PC-9 (cell line): ENCODE results near the gene LMNTD2. TPM values are rescaled to one million over a fixed set of nuclear protein-coding genes. Genes with fewer than 3 reads are reported as not detected.

Experiments used
- BruUV-seq: library from RNA; stranded (reverse); fragments of 400-500 nt; replicated peaks from 2 replicates; lab custom pipeline; 2021; lab: Mats Ljungman, UMichigan
- CTCF ChIA-PET: fragments of 300-600 bp; sonication (Branson Sonifier 250); formaldehyde crosslinking; loops from one replicate; lab custom pipeline; 2022; ENCODE audit warnings: antibody characterized with exemption; lab: Charles Lee
- POLR2A ChIA-PET: fragments of 300-600 bp; sonication (Branson Sonifier 250); formaldehyde crosslinking; loops from one replicate; lab custom pipeline; 2022; ENCODE audit warnings: antibody characterized with exemption; ENCODE audit not compliant: unreplicated experiment; lab: Charles Lee
- DNase-seq, 2 experiments: peaks; one replicate each; pipeline versions ENCODE4 v3.0.0 to v3.0.0-alpha.2; 2015 to 2022; ENCODE audit warnings: mixed read lengths in 1 of 2
- H2AFZ ChIP-seq: fragments of 200-600 bp; sonication (generic); 2 replicates; pipeline ENCODE4 v1.8.1; 2017; ENCODE audit warnings: antibody characterized with exemption
- H3F3A ChIP-seq: fragments of 200-600 bp; sonication (generic); 2 replicates; pipeline ENCODE4 v1.8.1; 2017; ENCODE audit warnings: antibody characterized with exemption, mild to moderate bottlenecking, low read depth; ENCODE audit not compliant: insufficient read depth
- H3K27ac ChIP-seq: fragments of 200-600 bp; sonication (generic); 2 replicates; pipeline ENCODE4 v1.6.1; 2016; ENCODE audit warnings: mixed run types
- H3K27me3 ChIP-seq: fragments of 200-600 bp; sonication (generic); 2 replicates; pipeline ENCODE4 v1.6.1; 2016; ENCODE audit warnings: low read depth, mixed run types; ENCODE audit not compliant: insufficient read depth
- H3K36me3 ChIP-seq: fragments of 200-600 bp; sonication (generic); 2 replicates; pipeline ENCODE4 v1.6.1; 2016; ENCODE audit warnings: low read depth, mixed run types
- H3K4me1 ChIP-seq: fragments of 200-600 bp; sonication (generic); replicated peaks from 2 replicates; pipeline ENCODE4 v1.6.1; 2016; ENCODE audit warnings: mixed run types; ENCODE audit not compliant: insufficient read depth
- H3K4me2 ChIP-seq: fragments of 200-600 bp; sonication (generic); 2 replicates; pipeline ENCODE4 v1.6.1; 2017; ENCODE audit warnings: mixed run types
- H3K4me3 ChIP-seq: fragments of 200-600 bp; sonication (generic); 2 replicates; pipeline ENCODE4 v1.6.1; 2016; ENCODE audit warnings: mixed run types
- H3K79me2 ChIP-seq: fragments of 200-600 bp; sonication (generic); 2 replicates; pipeline ENCODE4 v1.6.1; 2017; ENCODE audit warnings: low read depth, mixed run types
- H3K9me2 ChIP-seq: fragments of 200-600 bp; sonication (generic); 2 replicates; pipeline ENCODE4 v1.8.1; 2017; ENCODE audit warnings: mild to moderate bottlenecking; ENCODE audit not compliant: insufficient read depth
- H3K9me3 ChIP-seq: fragments of 200-600 bp; sonication (generic); 2 replicates; pipeline ENCODE4 v1.8.1; 2016; ENCODE audit warnings: low read depth; ENCODE audit not compliant: insufficient read depth
- H4K20me1 ChIP-seq: fragments of 200-600 bp; sonication (generic); 2 replicates; pipeline ENCODE4 v1.8.1; 2017; ENCODE audit not compliant: insufficient read depth
- EZH2 ChIP-seq: fragments of 200-600 bp; sonication (generic); IDR thresholded peaks from 2 replicates; pipeline ENCODE4 v1.8.0; 2017; ENCODE audit warnings: antibody characterized with exemption, low read depth
- intact Hi-C: fragments of 100-400 bp; cut with micrococcal nuclease; formaldehyde crosslinking; loops from one replicate; pipeline ENCODE4 v1.10.0; 2022; ENCODE audit not compliant: unreplicated experiment
- total RNA-seq: library from RNA; stranded (reverse); gene quantifications from 2 replicates; pipeline ENCODE4 v1.2.3, GENCODE V29; 2021
- TF ChIP-seq, protein P1 (sequence below): fragments of 200-600 bp; sonication (generic); conservative IDR thresholded peaks from 2 replicates; pipeline ENCODE4 v1.6.1; 2017; ENCODE audit warnings: mixed run types, antibody characterized with exemption, mild to moderate bottlenecking, moderate library complexity

LMNTD2 gene
- total RNA-seq, 1 experiment from 2014 or later, result 16.3 TPM

DNA sequence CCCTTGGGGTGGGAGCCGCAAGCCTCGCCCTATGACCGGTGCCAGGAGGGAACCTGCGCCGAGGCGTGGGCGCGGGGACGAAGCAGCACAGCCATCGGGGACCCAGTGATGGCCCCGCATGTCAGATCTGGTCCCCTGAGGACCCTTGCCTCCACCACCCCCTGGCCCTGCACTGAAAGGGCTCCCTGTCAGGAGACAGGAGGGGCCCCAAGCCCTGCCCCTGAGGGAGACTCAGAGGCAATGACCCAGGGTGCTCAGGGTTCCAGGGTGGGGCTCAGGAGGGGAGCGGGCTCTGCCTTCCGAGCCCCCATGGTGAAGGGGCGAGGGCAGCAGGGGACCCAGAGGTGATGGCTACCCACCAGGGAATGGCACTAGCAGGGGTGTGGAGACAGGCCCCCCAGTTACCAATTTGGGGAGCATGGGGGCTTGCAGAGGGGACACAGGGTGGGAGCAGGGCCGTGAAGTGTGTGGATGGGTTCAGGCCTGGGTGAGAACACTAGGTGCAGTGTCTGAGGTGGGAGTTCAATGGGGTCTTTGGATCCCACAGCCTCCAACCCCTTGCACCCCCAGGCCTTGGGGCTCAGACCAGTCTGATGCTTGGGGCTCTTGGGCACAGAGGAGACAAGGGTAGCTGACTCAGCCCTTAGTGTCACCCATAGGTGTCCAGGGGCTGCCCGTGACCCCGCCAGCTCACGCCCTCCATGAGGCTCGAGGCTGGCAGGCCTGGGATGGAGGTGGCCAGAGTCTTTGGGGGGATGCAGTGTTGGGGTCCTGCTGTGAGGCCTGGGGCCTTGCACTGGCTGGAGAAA is 22.7 kb downstream of the LMNTD2 start:
- no peaks in the 10 kb centered on the region for H3K27me3 ChIP-seq
- TF ChIP-seq, protein P1, sequence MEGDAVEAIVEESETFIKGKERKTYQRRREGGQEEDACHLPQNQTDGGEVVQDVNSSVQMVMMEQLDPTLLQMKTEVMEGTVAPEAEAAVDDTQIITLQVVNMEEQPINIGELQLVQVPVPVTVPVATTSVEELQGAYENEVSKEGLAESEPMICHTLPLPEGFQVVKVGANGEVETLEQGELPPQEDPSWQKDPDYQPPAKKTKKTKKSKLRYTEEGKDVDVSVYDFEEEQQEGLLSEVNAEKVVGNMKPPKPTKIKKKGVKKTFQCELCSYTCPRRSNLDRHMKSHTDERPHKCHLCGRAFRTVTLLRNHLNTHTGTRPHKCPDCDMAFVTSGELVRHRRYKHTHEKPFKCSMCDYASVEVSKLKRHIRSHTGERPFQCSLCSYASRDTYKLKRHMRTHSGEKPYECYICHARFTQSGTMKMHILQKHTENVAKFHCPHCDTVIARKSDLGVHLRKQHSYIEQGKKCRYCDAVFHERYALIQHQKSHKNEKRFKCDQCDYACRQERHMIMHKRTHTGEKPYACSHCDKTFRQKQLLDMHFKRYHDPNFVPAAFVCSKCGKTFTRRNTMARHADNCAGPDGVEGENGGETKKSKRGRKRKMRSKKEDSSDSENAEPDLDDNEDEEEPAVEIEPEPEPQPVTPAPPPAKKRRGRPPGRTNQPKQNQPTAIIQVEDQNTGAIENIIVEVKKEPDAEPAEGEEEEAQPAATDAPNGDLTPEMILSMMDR, result no peak
- no peak for TF ChIP-seq EZH2
- H4K20me1 ChIP-seq, result no peaks in the 10 kb centered on the region
- no peak for DNase-seq
- POLR2A ChIA-PET, result no interaction called here
- 0 out of 2 replicates have a peak, but pooled peaks cover 3% of the 10 kb centered on the region for H3K79me2 ChIP-seq
- H3K9me2 ChIP-seq, result no peaks in the 10 kb centered on the region
- CTCF ChIA-PET, result no interaction called here
- peak overlapping the region; percentile 64 for H3K4me3 ChIP-seq
- H3K4me2 ChIP-seq, result peak overlapping the region; percentile 85
- H3F3A ChIP-seq, result peaks cover 8% of the 10 kb centered on the region
- no peak overlapping the region for H3K27ac ChIP-seq
- no peaks in the 10 kb centered on the region for H3K4me1 ChIP-seq
- peak overlapping the region; percentile 48; the same call in 1 of the 2 replicates for H2AFZ ChIP-seq
- intact Hi-C loops, result loop anchor here (2.0 kb wide), 1 partner anchor 31 kb away; the partner anchor contains the start of gene RNH1
- no peaks in the 10 kb centered on the region for H3K36me3 ChIP-seq
- H3K9me3 ChIP-seq, result no peaks in the 10 kb centered on the region
- no TSS peak for BruUV-seq

DNA sequence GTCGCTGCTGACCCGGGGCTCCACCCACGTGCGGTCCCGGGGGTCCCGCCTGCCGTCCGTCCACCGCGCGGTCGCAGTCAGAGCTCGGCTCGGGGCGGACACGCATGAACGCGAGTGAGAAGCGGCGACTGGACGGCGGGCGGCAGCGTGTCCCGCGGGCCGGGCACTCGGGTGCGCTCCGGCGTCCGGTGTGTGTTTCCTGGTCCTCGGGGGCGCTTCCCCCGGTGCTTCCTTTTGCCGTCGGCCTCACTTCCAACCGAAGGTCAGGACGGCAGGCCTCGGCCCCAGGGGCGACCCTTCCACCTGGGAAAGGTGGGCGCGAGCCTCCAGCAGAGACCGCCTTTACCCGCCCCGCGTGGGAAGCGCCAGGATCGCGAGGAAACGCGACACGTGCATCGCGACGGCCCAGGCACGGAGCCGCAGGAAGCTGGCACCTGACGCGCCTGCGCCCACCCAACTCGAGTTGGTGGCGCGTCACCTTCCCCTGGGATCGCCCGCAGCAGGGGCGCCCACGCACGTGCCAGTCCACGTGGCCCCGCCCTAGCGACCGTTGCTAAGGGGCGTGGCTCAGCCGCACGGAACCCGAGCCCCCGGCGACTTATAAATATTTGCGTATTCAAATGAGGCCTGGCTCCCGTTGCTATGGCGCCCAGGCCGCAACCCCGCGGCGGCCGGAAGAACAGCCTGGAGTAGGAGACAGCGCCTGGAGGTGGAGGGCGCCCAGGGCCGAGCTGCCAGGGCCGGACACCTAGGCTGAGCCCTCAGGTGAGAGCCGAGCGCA is 23.5 kb downstream of the LMNTD2 start, which contains the start of gene LRRC56:
Gene LRRC56, plus strand, starts transcription at position 687 of the 781 bp plus-strand sequence. CDS start 3,158 bp downstream, outside the sequence.
- Histone ChIP-seq H2AFZ (peak within 1 kb of the TSS; percentile 92), H3K27ac (peak within 1 kb of the TSS; percentile 76), H3K27me3 (no peaks in the 10 kb centered on the region), H3K9me3 (no peaks in the 10 kb centered on the region), H3K4me2 (peak within 1 kb of the TSS; percentile 85), H3K79me2 (0 out of 2 replicates have a peak, but pooled peaks cover 3% of the 10 kb centered on the region), H3K4me1 (no peaks in the 10 kb centered on the region), H3F3A (peaks cover 8% of the 10 kb centered on the region), H4K20me1 (no peaks in the 10 kb centered on the region), H3K9me2 (no peaks in the 10 kb centered on the region), H3K4me3 (peak within 1 kb of the TSS; percentile 64), H3K36me3 (no peaks in the 10 kb centered on the region)
- TSS peak; percentile 45 for BruUV-seq
- CTCF ChIA-PET, result no interaction called here
- TF ChIP-seq, protein P1, result no peak
- no peak for TF ChIP-seq EZH2
- intact Hi-C loops, result loop anchor here (2.0 kb wide), 1 partner anchor 30 kb away; the partner anchor contains the start of gene RNH1
- DNase-seq, result peak; percentile 72 to 85
- POLR2A ChIA-PET, result no interaction called here
